Measurements from ENCODE around the gene WDR27. TPM values are rescaled to one million over a fixed set of nuclear protein-coding genes. Genes with fewer than 3 reads are reported as not detected.

The WDR27 gene
- total and polyA plus RNA-seq, 4 donors, result 6.9 to 68.1 (median 31.4) TPM

- Histone ChIP-seq H3K27me3 (ENCODE audit: control insufficient read depth in 3 of 3, insufficient read depth in 3 of 3, low read length in 2 of 3) (no peaks in the 10 kb centered on the region), H3K4me3 (no peak overlapping the region), H3K9ac (ENCODE audit: insufficient read depth in 1 of 2, low read length in 2 of 2) (peak overlapping the region in 1 of 2 donors; percentile 85), H3K36me3 (ENCODE audit: control insufficient read depth in 4 of 4, insufficient read depth in 4 of 4, low read length in 4 of 4) (no peaks in the 10 kb centered on the region), H3K9me3 (ENCODE audit: control insufficient read depth in 4 of 4, insufficient read depth in 3 of 4, low read length in 3 of 4) (no peaks in the 10 kb centered on the region), H3K27ac (ENCODE audit: low read depth in 1 of 2, low read length in 1 of 2) (peak overlapping the region in 1 of 2 donors; percentile 77), H3K4me1 (ENCODE audit: control insufficient read depth in 5 of 5, insufficient read depth in 5 of 5, low read length in 5 of 5) (peaks cover 0 to 36% (median 5%) of the 10 kb centered on the region in 5 donors)
- ATAC-seq (ENCODE audit: insufficient read depth, low FRiP score) (peak; percentile 59), DNase-seq (peak; percentile 78 to 90 (median 89))
- WGBS, 2 donors, result 72 to 90% methylated on average over 34 to 36 of the region's 36 CpGs
- no peak for TF ChIP-seq CTCF (IDR thresholded peaks at IDR 0.05; ENCODE audit: control extremely low read depth, extremely low read depth)
These were observed 249.5 kb downstream of the WDR27 start for GRCh38 chr6:169452117-169452868.

GRCh38 chr6:169451065-169451838 is 250.6 kb downstream of the WDR27 start:
- TF ChIP-seq CTCF (IDR thresholded peaks at IDR 0.05; ENCODE audit: control extremely low read depth, extremely low read depth), result no peak
- 73 to 86% methylated on average over 14 of the region's 14 CpGs for WGBS, 2 donors
- Histone ChIP-seq H3K27ac (ENCODE audit: low read depth in 1 of 2, low read length in 1 of 2) (no peak overlapping the region), H3K4me1 (ENCODE audit: control insufficient read depth in 5 of 5, insufficient read depth in 5 of 5, low read length in 5 of 5) (peaks cover 0 to 36% (median 5%) of the 10 kb centered on the region in 5 donors), H3K27me3 (ENCODE audit: control insufficient read depth in 3 of 3, insufficient read depth in 3 of 3, low read length in 2 of 3) (no peaks in the 10 kb centered on the region), H3K4me3 (no peak overlapping the region), H3K9me3 (ENCODE audit: control insufficient read depth in 4 of 4, insufficient read depth in 3 of 4, low read length in 3 of 4) (no peaks in the 10 kb centered on the region), H3K9ac (ENCODE audit: insufficient read depth in 1 of 2, low read length in 2 of 2) (peak overlapping the region in 1 of 2 donors; percentile 85), H3K36me3 (ENCODE audit: control insufficient read depth in 4 of 4, insufficient read depth in 4 of 4, low read length in 4 of 4) (no peaks in the 10 kb centered on the region)
- ATAC-seq (ENCODE audit: insufficient read depth, low FRiP score) (no peak), DNase-seq (peak in 1 of 3 donors; percentile 23)

GRCh38 chr6:169450097-169450496 is 251.7 kb downstream of the WDR27 start:
- peak overlapping the region in 1 of 2 donors; percentile 48 for H3K27ac ChIP-seq (ENCODE audit: low read depth in 1 of 2, low read length in 1 of 2)
- no peaks in the 10 kb centered on the region for H3K9me3 ChIP-seq (ENCODE audit: control insufficient read depth in 4 of 4, insufficient read depth in 3 of 4, low read length in 3 of 4)
- no peaks in the 10 kb centered on the region for H3K27me3 ChIP-seq (ENCODE audit: control insufficient read depth in 3 of 3, insufficient read depth in 3 of 3, low read length in 2 of 3)
- H3K4me1 ChIP-seq (ENCODE audit: control insufficient read depth in 5 of 5, insufficient read depth in 5 of 5, low read length in 5 of 5), result peaks cover 0 to 36% (median 5%) of the 10 kb centered on the region in 5 donors
- no peak for TF ChIP-seq CTCF (IDR thresholded peaks at IDR 0.05; ENCODE audit: control extremely low read depth, extremely low read depth)
- no peak overlapping the region for H3K9ac ChIP-seq (ENCODE audit: insufficient read depth in 1 of 2, low read length in 2 of 2)
- no peaks in the 10 kb centered on the region for H3K36me3 ChIP-seq (ENCODE audit: control insufficient read depth in 4 of 4, insufficient read depth in 4 of 4, low read length in 4 of 4)
- 85 to 93% methylated on average over 12 of the region's 12 CpGs for WGBS, 2 donors
- ATAC-seq (ENCODE audit: insufficient read depth, low FRiP score) (no peak), DNase-seq (no peak)
- no peak overlapping the region for H3K4me3 ChIP-seq
